Measurements from ENCODE around the gene TLR7.

Gene TLR7

GRCh38 chrX:12887767-12888166 is 20.9 kb downstream of the TLR7 start:
- Histone ChIP-seq H3K4me3 (ENCODE audit: low read depth in 1 of 2, low read length in 2 of 2) (no peak overlapping the region), H3K9me3 (ENCODE audit: control insufficient read depth in 1 of 2, low read length in 2 of 2) (no peaks in the 10 kb centered on the region), H3K27ac (ENCODE audit: low read depth, low read length) (no peak overlapping the region), H3K9ac (ENCODE audit: low read depth in 1 of 2, low read length in 2 of 2) (no peak overlapping the region), H3K4me1 (ENCODE audit: control insufficient read depth in 1 of 2, insufficient read depth in 2 of 2, low read length in 2 of 2) (peaks cover 0 to 5% of the 10 kb centered on the region in 2 donors), H3K36me3 (ENCODE audit: control insufficient read depth in 1 of 2, insufficient read depth in 2 of 2, low read length in 2 of 2) (no peaks in the 10 kb centered on the region), H3K27me3 (ENCODE audit: control insufficient read depth in 1 of 2, insufficient read depth in 2 of 2, low read length in 2 of 2) (no peaks in the 10 kb centered on the region)

- H3K9ac ChIP-seq (ENCODE audit: low read depth in 1 of 2, low read length in 2 of 2), result no peak overlapping the region
- H3K4me1 ChIP-seq (ENCODE audit: control insufficient read depth in 1 of 2, insufficient read depth in 2 of 2, low read length in 2 of 2), result peaks cover 0 to 5% of the 10 kb centered on the region in 2 donors
- H3K27me3 ChIP-seq (ENCODE audit: control insufficient read depth in 1 of 2, insufficient read depth in 2 of 2, low read length in 2 of 2), result no peaks in the 10 kb centered on the region
- H3K36me3 ChIP-seq (ENCODE audit: control insufficient read depth in 1 of 2, insufficient read depth in 2 of 2, low read length in 2 of 2), result no peaks in the 10 kb centered on the region
- H3K27ac ChIP-seq (ENCODE audit: low read depth, low read length), result no peak overlapping the region
- no peaks in the 10 kb centered on the region for H3K9me3 ChIP-seq (ENCODE audit: control insufficient read depth in 1 of 2, low read length in 2 of 2)
- H3K4me3 ChIP-seq (ENCODE audit: low read depth in 1 of 2, low read length in 2 of 2), result no peak overlapping the region
These were observed 23.6 kb downstream of the TLR7 start for GRCh38 chrX:12890467-12890866.

- H3K4me1 ChIP-seq (ENCODE audit: control insufficient read depth in 1 of 2, insufficient read depth in 2 of 2, low read length in 2 of 2), result peaks cover 0 to 5% of the 10 kb centered on the region in 2 donors
- H3K36me3 ChIP-seq (ENCODE audit: control insufficient read depth in 1 of 2, insufficient read depth in 2 of 2, low read length in 2 of 2), result no peaks in the 10 kb centered on the region
- H3K9me3 ChIP-seq (ENCODE audit: control insufficient read depth in 1 of 2, low read length in 2 of 2), result no peaks in the 10 kb centered on the region
- no peak overlapping the region for H3K27ac ChIP-seq (ENCODE audit: low read depth, low read length)
- no peaks in the 10 kb centered on the region for H3K27me3 ChIP-seq (ENCODE audit: control insufficient read depth in 1 of 2, insufficient read depth in 2 of 2, low read length in 2 of 2)
- H3K9ac ChIP-seq (ENCODE audit: low read depth in 1 of 2, low read length in 2 of 2), result no peak overlapping the region
- no peak overlapping the region for H3K4me3 ChIP-seq (ENCODE audit: low read depth in 1 of 2, low read length in 2 of 2)
These were observed 24.3 kb downstream of the TLR7 start for GRCh38 chrX:12891171-12891570.

GRCh38 chrX:12891915-12892506 is 25.1 kb downstream of the TLR7 start:
- Histone ChIP-seq H3K9ac (ENCODE audit: low read depth in 1 of 2, low read length in 2 of 2) (no peak overlapping the region), H3K4me3 (ENCODE audit: low read depth in 1 of 2, low read length in 2 of 2) (no peak overlapping the region), H3K4me1 (ENCODE audit: control insufficient read depth in 1 of 2, insufficient read depth in 2 of 2, low read length in 2 of 2) (peaks cover 0 to 5% of the 10 kb centered on the region in 2 donors), H3K27ac (ENCODE audit: low read depth, low read length) (no peak overlapping the region), H3K27me3 (ENCODE audit: control insufficient read depth in 1 of 2, insufficient read depth in 2 of 2, low read length in 2 of 2) (no peaks in the 10 kb centered on the region), H3K9me3 (ENCODE audit: control insufficient read depth in 1 of 2, low read length in 2 of 2) (no peaks in the 10 kb centered on the region), H3K36me3 (ENCODE audit: control insufficient read depth in 1 of 2, insufficient read depth in 2 of 2, low read length in 2 of 2) (no peaks in the 10 kb centered on the region)

GRCh38 chrX:12892716-12893115 is 25.8 kb downstream of the TLR7 start:
- Histone ChIP-seq H3K9me3 (ENCODE audit: control insufficient read depth in 1 of 2, low read length in 2 of 2) (no peaks in the 10 kb centered on the region), H3K27ac (ENCODE audit: low read depth, low read length) (no peak overlapping the region), H3K27me3 (ENCODE audit: control insufficient read depth in 1 of 2, insufficient read depth in 2 of 2, low read length in 2 of 2) (no peaks in the 10 kb centered on the region), H3K9ac (ENCODE audit: low read depth in 1 of 2, low read length in 2 of 2) (no peak overlapping the region), H3K36me3 (ENCODE audit: control insufficient read depth in 1 of 2, insufficient read depth in 2 of 2, low read length in 2 of 2) (no peaks in the 10 kb centered on the region), H3K4me3 (ENCODE audit: low read depth in 1 of 2, low read length in 2 of 2) (no peak overlapping the region), H3K4me1 (ENCODE audit: control insufficient read depth in 1 of 2, insufficient read depth in 2 of 2, low read length in 2 of 2) (peaks cover 0 to 5% of the 10 kb centered on the region in 2 donors)

GRCh38 chrX:12894074-12895030 is 27.5 kb downstream of the TLR7 start:
- H3K9me3 ChIP-seq (ENCODE audit: control insufficient read depth in 1 of 2, low read length in 2 of 2), result no peaks in the 10 kb centered on the region
- no peaks in the 10 kb centered on the region for H3K36me3 ChIP-seq (ENCODE audit: control insufficient read depth in 1 of 2, insufficient read depth in 2 of 2, low read length in 2 of 2)
- H3K27ac ChIP-seq (ENCODE audit: low read depth, low read length), result no peak overlapping the region
- H3K4me3 ChIP-seq (ENCODE audit: low read depth in 1 of 2, low read length in 2 of 2), result no peak overlapping the region
- no peak overlapping the region for H3K9ac ChIP-seq (ENCODE audit: low read depth in 1 of 2, low read length in 2 of 2)
- no peaks in the 10 kb centered on the region for H3K27me3 ChIP-seq (ENCODE audit: control insufficient read depth in 1 of 2, insufficient read depth in 2 of 2, low read length in 2 of 2)
- H3K4me1 ChIP-seq (ENCODE audit: control insufficient read depth in 1 of 2, insufficient read depth in 2 of 2, low read length in 2 of 2), result peaks cover 0 to 5% of the 10 kb centered on the region in 2 donors

GRCh38 chrX:12895866-12896265 is 29.0 kb downstream of the TLR7 start:
- Histone ChIP-seq H3K27ac (ENCODE audit: low read depth, low read length) (no peak overlapping the region), H3K36me3 (ENCODE audit: control insufficient read depth in 1 of 2, insufficient read depth in 2 of 2, low read length in 2 of 2) (no peaks in the 10 kb centered on the region), H3K4me3 (ENCODE audit: low read depth in 1 of 2, low read length in 2 of 2) (no peak overlapping the region), H3K9ac (ENCODE audit: low read depth in 1 of 2, low read length in 2 of 2) (no peak overlapping the region), H3K9me3 (ENCODE audit: control insufficient read depth in 1 of 2, low read length in 2 of 2) (no peaks in the 10 kb centered on the region), H3K4me1 (ENCODE audit: control insufficient read depth in 1 of 2, insufficient read depth in 2 of 2, low read length in 2 of 2) (peaks cover 0 to 5% of the 10 kb centered on the region in 2 donors), H3K27me3 (ENCODE audit: control insufficient read depth in 1 of 2, insufficient read depth in 2 of 2, low read length in 2 of 2) (no peaks in the 10 kb centered on the region)

- Histone ChIP-seq H3K36me3 (ENCODE audit: control insufficient read depth in 1 of 2, insufficient read depth in 2 of 2, low read length in 2 of 2) (no peaks in the 10 kb centered on the region), H3K4me3 (ENCODE audit: low read depth in 1 of 2, low read length in 2 of 2) (no peak overlapping the region), H3K27ac (ENCODE audit: low read depth, low read length) (no peak overlapping the region), H3K27me3 (ENCODE audit: control insufficient read depth in 1 of 2, insufficient read depth in 2 of 2, low read length in 2 of 2) (no peaks in the 10 kb centered on the region), H3K9ac (ENCODE audit: low read depth in 1 of 2, low read length in 2 of 2) (no peak overlapping the region), H3K9me3 (ENCODE audit: control insufficient read depth in 1 of 2, low read length in 2 of 2) (no peaks in the 10 kb centered on the region), H3K4me1 (ENCODE audit: control insufficient read depth in 1 of 2, insufficient read depth in 2 of 2, low read length in 2 of 2) (no peaks in the 10 kb centered on the region)
These were observed 30.1 kb downstream of the TLR7 start for GRCh38 chrX:12896935-12897334.

GRCh38 chrX:12898073-12898472 is 31.2 kb downstream of the TLR7 start:
- no peak overlapping the region for H3K4me3 ChIP-seq (ENCODE audit: low read depth in 1 of 2, low read length in 2 of 2)
- H3K27me3 ChIP-seq (ENCODE audit: control insufficient read depth in 1 of 2, insufficient read depth in 2 of 2, low read length in 2 of 2), result no peaks in the 10 kb centered on the region
- no peaks in the 10 kb centered on the region for H3K9me3 ChIP-seq (ENCODE audit: control insufficient read depth in 1 of 2, low read length in 2 of 2)
- H3K36me3 ChIP-seq (ENCODE audit: control insufficient read depth in 1 of 2, insufficient read depth in 2 of 2, low read length in 2 of 2), result no peaks in the 10 kb centered on the region
- H3K9ac ChIP-seq (ENCODE audit: low read depth in 1 of 2, low read length in 2 of 2), result no peak overlapping the region
- H3K4me1 ChIP-seq (ENCODE audit: control insufficient read depth in 1 of 2, insufficient read depth in 2 of 2, low read length in 2 of 2), result no peaks in the 10 kb centered on the region
- H3K27ac ChIP-seq (ENCODE audit: low read depth, low read length), result no peak overlapping the region

GRCh38 chrX:12899506-12899905 is 32.6 kb downstream of the TLR7 start:
- peaks cover 0 to 2% of the 10 kb centered on the region in 2 donors for H3K4me1 ChIP-seq (ENCODE audit: control insufficient read depth in 1 of 2, insufficient read depth in 2 of 2, low read length in 2 of 2)
- no peaks in the 10 kb centered on the region for H3K36me3 ChIP-seq (ENCODE audit: control insufficient read depth in 1 of 2, insufficient read depth in 2 of 2, low read length in 2 of 2)
- no peak overlapping the region for H3K27ac ChIP-seq (ENCODE audit: low read depth, low read length)
- no peak overlapping the region for H3K4me3 ChIP-seq (ENCODE audit: low read depth in 1 of 2, low read length in 2 of 2)
- H3K9me3 ChIP-seq (ENCODE audit: control insufficient read depth in 1 of 2, low read length in 2 of 2), result no peaks in the 10 kb centered on the region
- H3K9ac ChIP-seq (ENCODE audit: low read depth in 1 of 2, low read length in 2 of 2), result no peak overlapping the region
- H3K27me3 ChIP-seq (ENCODE audit: control insufficient read depth in 1 of 2, insufficient read depth in 2 of 2, low read length in 2 of 2), result no peaks in the 10 kb centered on the region
